H9 (cell line): ENCODE measurements around the gene AKAP14. TPM values are rescaled to one million over a fixed set of nuclear protein-coding genes. Genes with fewer than 3 reads are reported as not detected.

Experiments used
- DNase-seq: peaks from one replicate; pipeline ENCODE4 v3.0.0-alpha.2; 2017
- H2AFZ ChIP-seq: one replicate; pipeline ENCODE4 v1.6.1; 2013; ENCODE audit warnings: mild to moderate bottlenecking, low read length, control low read depth, moderate library complexity
- H2AK5ac ChIP-seq: 2 replicates; pipeline ENCODE4 v1.6.1; 2013; ENCODE audit warnings: low read length, control low read depth, mixed read lengths; ENCODE audit not compliant: insufficient read length
- H2BK120ac ChIP-seq: one replicate; pipeline ENCODE4 v1.6.1; 2013; ENCODE audit warnings: low read depth, mild to moderate bottlenecking, low read length, control low read depth, inconsistent platforms; ENCODE audit not compliant: poor library complexity, severe bottlenecking
- H2BK12ac ChIP-seq: 2 replicates; pipeline ENCODE4 v1.6.1; 2013; ENCODE audit warnings: low read length, control low read depth, mixed read lengths, low read depth; ENCODE audit not compliant: insufficient read length
- H2BK15ac ChIP-seq: 2 replicates; pipeline ENCODE4 v1.6.1; 2013; ENCODE audit warnings: low read depth, low read length, control low read depth
- H2BK20ac ChIP-seq: one replicate; pipeline ENCODE4 v1.6.1; 2013; ENCODE audit warnings: low read depth, mild to moderate bottlenecking, low read length, control low read depth, inconsistent platforms; ENCODE audit not compliant: poor library complexity, severe bottlenecking
- H2BK5ac ChIP-seq: 2 replicates; pipeline ENCODE4 v1.6.1; 2013; ENCODE audit warnings: low read length, control low read depth, mixed read lengths; ENCODE audit not compliant: insufficient read length
- H3K14ac ChIP-seq: 2 replicates; pipeline ENCODE4 v1.6.1; 2013; ENCODE audit warnings: low read length, control low read depth; ENCODE audit not compliant: insufficient read depth
- H3K18ac ChIP-seq: 2 replicates; pipeline ENCODE4 v1.6.1; 2013; ENCODE audit warnings: low read depth, mild to moderate bottlenecking, mixed read lengths, low read length, control low read depth; ENCODE audit not compliant: insufficient read length
- H3K23ac ChIP-seq: 2 replicates; pipeline ENCODE4 v1.6.1; 2013; ENCODE audit warnings: low read length, control low read depth, mixed read lengths, low read depth; ENCODE audit not compliant: insufficient read length
- H3K23me2 ChIP-seq: 2 replicates; pipeline ENCODE4 v1.6.1; 2013; ENCODE audit warnings: low read depth, mild to moderate bottlenecking, mixed read lengths, low read length, control low read depth; ENCODE audit not compliant: insufficient read length, poor library complexity, severe bottlenecking
- H3K27ac ChIP-seq: 2 replicates; pipeline ENCODE4 v1.5.1; 2013; ENCODE audit warnings: low read length, control low read depth, mixed read lengths, low read depth; ENCODE audit not compliant: insufficient read length
- H3K27me3 ChIP-seq: 2 replicates; pipeline ENCODE4 v1.6.1; 2013; ENCODE audit warnings: low read length, control low read depth, inconsistent platforms; ENCODE audit not compliant: insufficient read depth
- H3K4ac ChIP-seq: 2 replicates; pipeline ENCODE4 v1.6.1; 2013; ENCODE audit warnings: low read depth, mild to moderate bottlenecking, control low read depth, inconsistent platforms, low read length, moderate library complexity
- H3K4me1 ChIP-seq: 2 replicates; pipeline ENCODE4 v1.6.1; 2013; ENCODE audit warnings: low read length, control low read depth, inconsistent platforms; ENCODE audit not compliant: insufficient read depth
- H3K4me2 ChIP-seq: 2 replicates; pipeline ENCODE4 v1.6.1; 2013; ENCODE audit warnings: low read length, control low read depth, mixed read lengths; ENCODE audit not compliant: insufficient read length, insufficient read depth
- H3K56ac ChIP-seq: 2 replicates; pipeline ENCODE4 v1.6.1; 2013; ENCODE audit warnings: low read depth, mild to moderate bottlenecking, mixed read lengths, low read length, control low read depth; ENCODE audit not compliant: insufficient read length
- H3K79me1 ChIP-seq: 2 replicates; pipeline ENCODE4 v1.6.1; 2013; ENCODE audit warnings: low read depth, mild to moderate bottlenecking, moderate library complexity, low read length, control low read depth, inconsistent platforms; ENCODE audit not compliant: insufficient read depth, poor library complexity, severe bottlenecking
- H3K79me2 ChIP-seq: 2 replicates; pipeline ENCODE4 v1.6.1; 2013; ENCODE audit warnings: low read length, control low read depth, inconsistent platforms; ENCODE audit not compliant: insufficient read depth
- H3K9ac ChIP-seq: 2 replicates; pipeline ENCODE4 v1.6.1; 2013; ENCODE audit warnings: low read length, control low read depth, mixed read lengths; ENCODE audit not compliant: insufficient read length; ENCODE audit errors: extremely low read depth
- H3K9me3 ChIP-seq: one replicate; pipeline ENCODE4 v1.6.1; 2013; ENCODE audit warnings: low read depth, low read length, inconsistent platforms; ENCODE audit not compliant: control insufficient read depth
- H3T11ph ChIP-seq: one replicate; pipeline ENCODE4 v1.6.1; 2013; ENCODE audit warnings: mild to moderate bottlenecking, low read length, control low read depth, inconsistent platforms
- H4K20me1 ChIP-seq: one replicate; pipeline ENCODE4 v1.6.1; 2013; ENCODE audit not compliant: control insufficient read depth, insufficient read length, insufficient read depth
- H4K5ac ChIP-seq: 2 replicates; pipeline ENCODE4 v1.6.1; 2013; ENCODE audit warnings: low read depth, mild to moderate bottlenecking, mixed read lengths, low read length, control low read depth; ENCODE audit not compliant: insufficient read length
- H4K8ac ChIP-seq: replicated peaks from 2 replicates; pipeline ENCODE4 v1.6.1; 2013; ENCODE audit warnings: low read length, control low read depth, mixed read lengths, low read depth; ENCODE audit not compliant: insufficient read length
- H4K91ac ChIP-seq: 2 replicates; pipeline ENCODE4 v1.6.1; 2013; ENCODE audit warnings: low read depth, mild to moderate bottlenecking, moderate library complexity, mixed read lengths, low read length, control low read depth; ENCODE audit not compliant: insufficient read length
- H3K27ac Mint-ChIP-seq, 3 experiments: 2 replicates in 2 of 3; 3 replicates in 1 of 3; pipeline ENCODE4 v1.8.0; 2020 to 2021; ENCODE audit warnings: mixed read lengths in 3 of 3, mild to moderate bottlenecking in 1 of 3, moderate library complexity in 1 of 3
- H3K27me3 Mint-ChIP-seq: 2 replicates; pipeline ENCODE4 v1.8.0; 2021; ENCODE audit warnings: low read depth, mild to moderate bottlenecking, moderate library complexity, mixed read lengths
- H3K36me3 Mint-ChIP-seq, 3 experiments: 2 replicates in 2 of 3; 3 replicates in 1 of 3; pipeline ENCODE4 v1.8.0; 2020 to 2021; ENCODE audit warnings: low read depth in 3 of 3, mixed read lengths in 3 of 3; ENCODE audit not compliant: insufficient read depth in 1 of 3
- H3K4me1 Mint-ChIP-seq, 2 experiments: 2 replicates each; pipeline ENCODE4 v1.8.0; 2020; ENCODE audit warnings: mixed read lengths in 2 of 2
- H3K4me3 Mint-ChIP-seq, 2 experiments: 2 replicates in 1 of 2; 3 replicates in 1 of 2; pipeline ENCODE4 v1.8.0; 2020 to 2021; ENCODE audit warnings: mild to moderate bottlenecking in 2 of 2, mixed read lengths in 2 of 2, moderate library complexity in 1 of 2
- H3K9me3 Mint-ChIP-seq, 2 experiments: 2 replicates in 1 of 2; 3 replicates in 1 of 2; pipeline ENCODE4 v1.8.0; 2020; ENCODE audit warnings: mild to moderate bottlenecking in 2 of 2, mixed read lengths in 2 of 2, moderate library complexity in 1 of 2
- CTCF ChIP-seq: fragments of 200-600 bp; sonication (generic); conservative IDR thresholded peaks from 3 replicates; pipeline ENCODE4 v1.8.0; 2021; ENCODE audit warnings: antibody characterized with exemption, mild to moderate bottlenecking
- WGBS: extraction: QIAGEN DNeasy Blood & Tissue Kit; methylation state at CpG from one replicate; pipeline ENCODE4 v1.1.7; 2013; ENCODE audit warnings: missing lambda C conversion rate, low lambda C conversion rate, mixed read lengths; ENCODE audit not compliant: insufficient read length; ENCODE audit errors: extremely low coverage; 5-methylcytosine and 5-hydroxymethylcytosine counted together
- total RNA-seq: library from RNA; stranded (reverse); gene quantifications from 2 replicates; pipeline ENCODE4 v1.2.1, GENCODE V29; 2021

AKAP14 gene
- total RNA-seq, 1 experiment from 2014 or later: not detected

GRCh38 chrX:119880552-119881437 lies 14.9 kb upstream of the AKAP14 start:
- WGBS: no CpG with 5 or more reads among the region's 11 CpGs

More at GRCh38 chrX:119880552-119881437, 14.9 kb upstream of the AKAP14 start:
- H4K5ac ChIP-seq: no peak overlapping the region
- peaks cover 4 to 24% (median 13%) of the 10 kb centered on the region in 3 experiments; a peak in 6 of 7 replicates for H3K36me3 Mint-ChIP-seq
- H3K14ac ChIP-seq: no peak overlapping the region
- no peak overlapping the region for H2BK5ac ChIP-seq
- no peak overlapping the region for H3K4me2 ChIP-seq
- no peak overlapping the region for H3K9ac ChIP-seq
- H2BK20ac ChIP-seq: no peak overlapping the region
- no peaks in the 10 kb centered on the region for H3K23me2 ChIP-seq
- H3K4ac ChIP-seq: no peak overlapping the region
- H3K27ac Mint-ChIP-seq: no peak overlapping the region
- H3K79me2 ChIP-seq: no peaks in the 10 kb centered on the region
- H3K23ac ChIP-seq: no peak overlapping the region
- H2BK15ac ChIP-seq: no peak overlapping the region
- H3K27me3 ChIP-seq: no peaks in the 10 kb centered on the region
- H3K4me1 Mint-ChIP-seq: peaks cover 0 to 4% of the 10 kb centered on the region in 2 experiments; a peak in 1 of 4 replicates
- H2AFZ ChIP-seq: no peak overlapping the region
- no peak overlapping the region for H3K4me3 Mint-ChIP-seq
- H3K56ac ChIP-seq: no peak overlapping the region
- no peak overlapping the region for H2BK12ac ChIP-seq
- peaks cover 59 to 62% of the 10 kb centered on the region in 2 experiments for H3K9me3 Mint-ChIP-seq
- no peaks in the 10 kb centered on the region for H3K4me1 ChIP-seq
- peaks cover 21% of the 10 kb centered on the region for H3K9me3 ChIP-seq
- no peaks in the 10 kb centered on the region for H4K20me1 ChIP-seq
- H2BK120ac ChIP-seq: no peak overlapping the region
- H3K27me3 Mint-ChIP-seq: no peaks in the 10 kb centered on the region; the same call in none of the 2 replicates
- no peak overlapping the region for H3K18ac ChIP-seq
- TF ChIP-seq CTCF: peak; percentile 65
- H4K8ac ChIP-seq: no peak overlapping the region
- no peak overlapping the region for H2AK5ac ChIP-seq
- peak; percentile 46 for DNase-seq
- no peak overlapping the region for H3K27ac ChIP-seq
- no peak overlapping the region for H4K91ac ChIP-seq
- H3T11ph ChIP-seq: no peak overlapping the region
- no peaks in the 10 kb centered on the region for H3K79me1 ChIP-seq
